ENCODE data around the gene CPVL.

CPVL gene

DNA sequence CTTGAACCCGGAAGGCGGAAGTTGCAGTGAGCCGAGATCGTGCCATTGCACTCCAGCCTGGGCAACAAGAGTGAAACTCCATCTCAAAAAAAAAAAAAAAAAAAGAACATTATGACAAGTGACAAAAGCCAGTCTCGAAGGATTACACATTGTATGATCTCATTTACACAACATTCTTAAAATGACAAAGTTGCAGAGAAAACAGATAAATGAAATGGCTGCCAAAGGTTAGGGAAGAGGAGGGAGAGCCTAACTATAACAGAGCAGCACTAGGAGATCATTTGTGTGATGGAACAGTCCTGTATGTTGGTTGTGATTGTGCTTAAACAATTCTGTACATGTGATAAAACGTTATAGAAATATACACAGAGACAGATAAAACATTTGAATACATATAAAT, 16.2 kb upstream of the CPVL start:
- no peaks in the 10 kb centered on the region for H3F3A ChIP-seq (ENCODE audit: control insufficient read depth, insufficient read depth)
- H3K27me3 ChIP-seq (ENCODE audit: control insufficient read depth, low read length) = no peaks in the 10 kb centered on the region
- H3K9me2 ChIP-seq (replicated peaks; ENCODE audit: control insufficient read depth, low read length) = no peaks in the 10 kb centered on the region
- no peaks in the 10 kb centered on the region for H3K79me2 ChIP-seq (ENCODE audit: control insufficient read depth, low read length)
- no peak overlapping the region for H3K4me3 ChIP-seq (ENCODE audit: low read length)
- H4K20me1 ChIP-seq (ENCODE audit: control insufficient read depth, insufficient read depth, low read depth, low read length) = no peaks in the 10 kb centered on the region
- no peaks in the 10 kb centered on the region for H3K4me1 ChIP-seq (ENCODE audit: control insufficient read depth, low read length)
- H3K36me3 ChIP-seq (ENCODE audit: control insufficient read depth, low read length) = no peaks in the 10 kb centered on the region
- no peak overlapping the region for H3K4me2 ChIP-seq (ENCODE audit: low read length)
- no peak for TF ChIP-seq EZH2phosphoT487 (IDR thresholded peaks at IDR 0.05; ENCODE audit: borderline replicate concordance, low read length)
- TF ChIP-seq, protein P1, sequence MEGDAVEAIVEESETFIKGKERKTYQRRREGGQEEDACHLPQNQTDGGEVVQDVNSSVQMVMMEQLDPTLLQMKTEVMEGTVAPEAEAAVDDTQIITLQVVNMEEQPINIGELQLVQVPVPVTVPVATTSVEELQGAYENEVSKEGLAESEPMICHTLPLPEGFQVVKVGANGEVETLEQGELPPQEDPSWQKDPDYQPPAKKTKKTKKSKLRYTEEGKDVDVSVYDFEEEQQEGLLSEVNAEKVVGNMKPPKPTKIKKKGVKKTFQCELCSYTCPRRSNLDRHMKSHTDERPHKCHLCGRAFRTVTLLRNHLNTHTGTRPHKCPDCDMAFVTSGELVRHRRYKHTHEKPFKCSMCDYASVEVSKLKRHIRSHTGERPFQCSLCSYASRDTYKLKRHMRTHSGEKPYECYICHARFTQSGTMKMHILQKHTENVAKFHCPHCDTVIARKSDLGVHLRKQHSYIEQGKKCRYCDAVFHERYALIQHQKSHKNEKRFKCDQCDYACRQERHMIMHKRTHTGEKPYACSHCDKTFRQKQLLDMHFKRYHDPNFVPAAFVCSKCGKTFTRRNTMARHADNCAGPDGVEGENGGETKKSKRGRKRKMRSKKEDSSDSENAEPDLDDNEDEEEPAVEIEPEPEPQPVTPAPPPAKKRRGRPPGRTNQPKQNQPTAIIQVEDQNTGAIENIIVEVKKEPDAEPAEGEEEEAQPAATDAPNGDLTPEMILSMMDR (IDR thresholded peaks at IDR 0.05; ENCODE audit: low read depth, low read length, poor library complexity, severe bottlenecking) = no peak
- 0 out of 2 replicates have a peak, but pooled peaks cover 6% of the 10 kb centered on the region for H3K9me3 ChIP-seq (ENCODE audit: control insufficient read depth, insufficient read depth, low read length)
- no peak overlapping the region for H3K27ac ChIP-seq (ENCODE audit: low read depth, low read length)

DNA sequence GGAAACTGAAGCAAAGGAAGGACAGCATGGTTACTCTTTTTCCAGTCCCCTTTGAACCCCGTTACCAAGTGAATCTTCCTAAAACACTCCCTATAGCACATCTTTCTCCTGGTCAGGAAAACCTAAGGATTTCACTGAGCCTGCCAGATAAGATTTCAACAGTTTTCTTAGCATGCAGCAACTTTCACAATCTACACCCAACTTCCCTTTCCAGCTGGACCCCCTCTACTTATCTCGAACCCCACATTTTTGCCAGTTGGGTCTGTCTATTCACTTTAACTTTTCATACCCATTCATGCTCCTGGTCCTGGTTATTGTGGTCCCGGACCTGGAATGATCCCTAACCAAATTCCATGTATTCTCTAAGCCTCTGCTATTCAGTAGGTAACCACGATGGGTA, 14.9 kb upstream of the CPVL start:
- Histone ChIP-seq H4K20me1 (ENCODE audit: control insufficient read depth, insufficient read depth, low read depth, low read length) (no peaks in the 10 kb centered on the region), H3K27me3 (ENCODE audit: control insufficient read depth, low read length) (no peaks in the 10 kb centered on the region), H3K36me3 (ENCODE audit: control insufficient read depth, low read length) (no peaks in the 10 kb centered on the region), H3K79me2 (ENCODE audit: control insufficient read depth, low read length) (no peaks in the 10 kb centered on the region), H3F3A (ENCODE audit: control insufficient read depth, insufficient read depth) (no peaks in the 10 kb centered on the region), H3K4me3 (ENCODE audit: low read length) (no peak overlapping the region), H3K9me2 (replicated peaks; ENCODE audit: control insufficient read depth, low read length) (no peaks in the 10 kb centered on the region), H3K4me1 (ENCODE audit: control insufficient read depth, low read length) (no peaks in the 10 kb centered on the region), H3K9me3 (ENCODE audit: control insufficient read depth, insufficient read depth, low read length) (0 out of 2 replicates have a peak, but pooled peaks cover 6% of the 10 kb centered on the region), H3K27ac (ENCODE audit: low read depth, low read length) (no peak overlapping the region), H3K4me2 (ENCODE audit: low read length) (no peak overlapping the region)
- TF ChIP-seq EZH2phosphoT487 (IDR thresholded peaks at IDR 0.05; ENCODE audit: borderline replicate concordance, low read length) = no peak
- TF ChIP-seq, protein P1 (IDR thresholded peaks at IDR 0.05; ENCODE audit: low read depth, low read length, poor library complexity, severe bottlenecking) = no peak

GRCh38 chr7:29160080-29160479, 13.7 kb upstream of the CPVL start:
- Histone ChIP-seq H3F3A (ENCODE audit: control insufficient read depth, insufficient read depth) (no peaks in the 10 kb centered on the region), H3K4me3 (ENCODE audit: low read length) (no peak overlapping the region), H3K27me3 (ENCODE audit: control insufficient read depth, low read length) (no peaks in the 10 kb centered on the region), H3K9me2 (replicated peaks; ENCODE audit: control insufficient read depth, low read length) (no peaks in the 10 kb centered on the region), H3K79me2 (ENCODE audit: control insufficient read depth, low read length) (no peaks in the 10 kb centered on the region), H3K9me3 (ENCODE audit: control insufficient read depth, insufficient read depth, low read length) (no peaks in the 10 kb centered on the region), H3K4me2 (ENCODE audit: low read length) (no peak overlapping the region), H3K36me3 (ENCODE audit: control insufficient read depth, low read length) (no peaks in the 10 kb centered on the region), H3K4me1 (ENCODE audit: control insufficient read depth, low read length) (no peaks in the 10 kb centered on the region), H3K27ac (ENCODE audit: low read depth, low read length) (no peak overlapping the region), H4K20me1 (ENCODE audit: control insufficient read depth, insufficient read depth, low read depth, low read length) (no peaks in the 10 kb centered on the region)
- TF ChIP-seq, protein P1 (IDR thresholded peaks at IDR 0.05; ENCODE audit: low read depth, low read length, poor library complexity, severe bottlenecking) = no peak
- TF ChIP-seq EZH2phosphoT487 (IDR thresholded peaks at IDR 0.05; ENCODE audit: borderline replicate concordance, low read length) = no peak
